HG03060 (cell line): ENCODE measurements around the gene ANKS1A.
"Not testable (repeated sequence)": the region's sequence is repeated elsewhere in the genome, so short reads cannot be mapped to it uniquely, and the experiment has no call there.

Source experiments
- ATAC-seq: cut with Tn5 transposase; IDR thresholded peaks from one replicate; pipeline ENCODE4 v1.9.1; 2021; ENCODE audit warnings: low read depth, moderate number of reproducible peaks; ENCODE audit not compliant: unreplicated experiment

ANKS1A gene

DNA sequence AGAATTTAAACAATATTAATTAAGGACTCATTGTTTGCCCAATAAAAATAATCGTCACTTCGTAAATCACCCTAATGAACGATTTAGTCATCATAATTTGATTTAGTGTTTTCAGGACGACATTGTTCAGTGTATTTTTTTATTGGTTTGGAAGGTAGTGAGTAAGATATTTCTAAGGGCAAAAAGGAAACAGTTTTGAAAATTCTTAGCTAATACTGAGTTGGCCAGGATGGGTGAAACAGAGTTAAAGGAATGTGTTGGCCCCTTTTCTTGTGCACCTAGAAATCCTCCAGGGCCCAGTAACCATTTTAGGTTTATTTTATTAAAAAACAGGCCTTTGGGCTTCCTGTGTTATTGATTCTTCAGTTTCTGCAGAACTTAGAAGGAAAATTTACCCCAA lies 25.3 kb downstream of the ANKS1A start:
- ATAC-seq, result no peak

GRCh38 chr6:34916348-34916967 lies 27.4 kb downstream of the ANKS1A start:
- ATAC-seq, result no peak

GRCh38 chr6:34917626-34918285 lies 28.7 kb downstream of the ANKS1A start:
- no peak for ATAC-seq

DNA sequence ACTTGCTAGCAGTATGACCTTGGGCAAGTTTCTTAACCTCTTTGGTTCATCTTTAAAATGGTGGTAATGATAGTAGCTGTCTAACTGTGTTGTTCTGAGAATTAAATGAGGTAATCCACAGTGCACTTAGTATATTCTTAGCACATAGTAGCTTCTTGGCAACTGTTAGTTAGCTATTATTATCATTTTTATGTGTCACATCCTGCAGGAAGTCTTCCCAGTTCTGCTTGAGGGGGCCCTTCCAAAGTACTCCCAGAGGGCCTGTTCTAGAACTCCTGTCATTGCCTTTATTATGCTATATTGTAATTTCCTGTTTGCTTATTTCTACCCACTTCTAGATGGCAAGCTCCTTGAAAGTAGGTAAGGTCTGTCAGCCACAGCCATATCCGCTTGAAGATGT lies 30.6 kb downstream of the ANKS1A start:
- no peak for ATAC-seq

- ATAC-seq, result no peak
Observed at GRCh38 chr6:34920097-34920496, 31.0 kb downstream of the ANKS1A start.

GRCh38 chr6:34922177-34922663 lies 33.2 kb downstream of the ANKS1A start:
- ATAC-seq, result no peak

DNA sequence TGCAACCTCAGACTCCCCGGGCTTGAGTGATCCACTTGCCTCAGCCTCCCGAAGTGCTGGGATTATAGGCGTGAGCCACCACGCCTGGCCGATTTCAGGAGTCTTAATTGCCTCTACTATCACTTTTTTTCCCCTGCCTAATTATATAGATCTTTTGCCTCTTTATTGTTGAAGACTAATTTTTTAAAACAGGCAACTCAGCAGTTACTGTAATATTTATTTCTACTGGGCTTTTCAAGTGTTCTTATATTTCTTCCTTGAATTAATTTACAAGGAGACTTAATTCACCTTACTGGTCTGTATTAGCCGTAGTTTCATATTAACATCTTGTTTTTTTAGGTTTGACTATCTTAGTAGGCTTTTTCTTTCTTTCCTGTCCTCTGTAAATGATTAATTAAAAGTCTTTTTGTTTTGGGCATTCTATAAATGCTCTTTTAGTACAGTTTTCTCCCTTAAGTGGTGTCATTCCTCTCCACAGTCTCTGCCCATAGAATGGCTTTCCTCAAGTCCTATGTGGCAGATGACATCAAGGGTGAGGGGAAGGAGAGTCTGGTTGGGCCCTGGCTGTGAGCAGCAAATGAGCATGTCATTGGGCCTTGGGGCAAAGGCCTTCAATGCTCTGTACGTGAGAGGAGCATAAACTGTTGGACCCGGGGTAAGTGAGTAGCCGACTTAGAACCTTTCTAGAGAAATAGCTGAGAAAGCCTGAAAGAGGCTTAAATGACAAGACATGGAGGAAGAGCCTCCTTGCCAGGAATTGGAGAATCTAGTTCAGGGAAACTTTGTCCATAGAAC lies 36.0 kb downstream of the ANKS1A start:
- no peak for ATAC-seq

- ATAC-seq, result no peak
Observed at GRCh38 chr6:34926655-34927054, 37.6 kb downstream of the ANKS1A start.

DNA sequence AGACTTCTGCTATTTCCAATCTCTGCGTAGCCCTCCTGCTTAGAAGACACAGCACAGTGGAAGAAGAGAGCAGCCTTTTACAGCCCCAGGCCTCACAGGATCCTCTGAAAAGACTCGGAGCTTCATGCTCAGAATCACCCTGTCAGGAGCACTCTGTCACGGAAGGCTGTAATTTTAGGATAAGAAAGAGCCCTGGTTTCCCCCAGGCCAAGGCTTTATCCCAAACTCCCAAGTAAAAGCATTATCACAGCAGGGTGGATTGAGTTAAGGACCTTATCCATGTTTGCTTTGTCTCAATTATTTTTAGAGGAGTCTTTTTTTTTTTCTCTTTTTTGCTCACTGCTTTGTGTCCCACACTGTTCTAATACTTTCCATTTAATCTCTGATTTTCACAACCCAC lies 39.2 kb downstream of the ANKS1A start:
- ATAC-seq, result no peak

DNA sequence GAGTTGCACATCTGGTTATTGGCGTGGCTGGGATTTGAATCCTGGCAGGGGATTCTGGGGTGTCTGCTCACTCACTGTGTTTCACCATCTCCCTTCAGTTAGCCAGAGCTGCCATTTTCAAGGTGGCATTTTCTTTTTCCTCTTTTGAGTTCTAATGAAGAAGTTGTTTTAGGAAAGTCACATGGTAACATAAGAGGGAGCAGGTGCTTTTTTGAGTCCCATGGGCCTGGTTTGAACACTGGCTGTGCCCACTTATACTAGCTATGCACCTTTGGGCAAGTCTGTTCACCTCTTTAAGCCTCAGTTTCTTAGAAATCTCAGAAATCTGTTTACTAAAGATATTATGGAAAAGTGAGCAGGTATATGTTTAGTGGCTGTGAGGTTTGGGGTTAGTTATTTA lies 39.6 kb downstream of the ANKS1A start:
- no peak for ATAC-seq

DNA sequence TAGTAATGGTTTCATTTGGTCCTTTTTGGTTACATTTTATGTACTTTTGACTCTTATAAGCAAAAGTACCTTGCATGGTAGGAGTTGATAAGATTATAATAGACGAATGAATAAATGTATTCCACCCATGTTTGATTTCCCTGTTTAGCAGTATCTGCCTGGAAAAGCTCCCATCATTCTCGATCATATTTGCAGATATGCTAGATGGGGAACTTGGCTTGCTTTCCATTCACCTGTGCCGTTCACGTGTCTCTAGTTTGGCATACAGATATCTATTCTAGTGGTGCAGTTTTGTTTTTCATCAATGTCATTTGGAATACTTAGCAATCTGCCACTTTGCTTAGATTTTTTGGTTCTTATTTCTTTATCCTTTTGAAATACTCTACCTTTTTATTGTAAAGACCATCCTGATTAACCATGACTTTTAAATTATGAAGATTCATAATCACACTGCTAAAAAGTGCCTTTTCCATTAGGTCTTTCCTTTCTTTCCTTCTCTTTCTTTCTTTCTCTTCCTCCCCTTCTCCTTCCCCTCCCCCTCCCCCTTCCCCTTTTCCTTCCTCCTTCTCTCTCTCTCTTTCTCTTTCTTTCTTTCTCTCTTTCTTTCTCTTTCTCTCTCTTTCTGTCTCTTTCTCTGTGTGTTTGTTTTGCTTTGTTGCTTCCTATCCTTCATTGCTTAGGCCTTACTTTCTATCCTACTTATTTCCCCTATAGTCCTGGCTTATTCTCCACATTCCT lies 40.4 kb downstream of the ANKS1A start:
- no peak for ATAC-seq

DNA sequence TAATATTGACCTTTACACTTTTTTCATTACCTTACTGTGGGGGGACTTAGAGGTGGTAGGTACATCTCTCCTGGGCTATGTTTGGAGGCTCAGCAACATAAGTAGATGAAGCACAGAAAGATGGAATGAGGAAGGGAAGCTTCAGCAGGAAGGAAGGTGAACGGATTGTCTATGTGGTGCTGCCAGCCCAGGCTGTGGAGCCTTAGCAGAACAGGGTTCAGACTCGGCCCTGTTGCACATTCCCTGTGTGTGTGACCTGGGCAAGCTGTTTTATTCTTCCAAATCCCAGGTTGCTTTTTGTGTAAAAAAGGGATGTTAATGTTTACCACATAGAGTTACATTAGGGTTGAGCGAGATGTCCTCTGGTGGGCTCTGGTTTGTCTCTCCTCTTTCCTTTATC lies 41.2 kb downstream of the ANKS1A start:
- no peak for ATAC-seq

- not testable (repeated sequence) for ATAC-seq
Observed at GRCh38 chr6:34932202-34932601, 43.1 kb downstream of the ANKS1A start.

- ATAC-seq, result no peak
Observed at GRCh38 chr6:34934516-34934915, 45.5 kb downstream of the ANKS1A start.

DNA sequence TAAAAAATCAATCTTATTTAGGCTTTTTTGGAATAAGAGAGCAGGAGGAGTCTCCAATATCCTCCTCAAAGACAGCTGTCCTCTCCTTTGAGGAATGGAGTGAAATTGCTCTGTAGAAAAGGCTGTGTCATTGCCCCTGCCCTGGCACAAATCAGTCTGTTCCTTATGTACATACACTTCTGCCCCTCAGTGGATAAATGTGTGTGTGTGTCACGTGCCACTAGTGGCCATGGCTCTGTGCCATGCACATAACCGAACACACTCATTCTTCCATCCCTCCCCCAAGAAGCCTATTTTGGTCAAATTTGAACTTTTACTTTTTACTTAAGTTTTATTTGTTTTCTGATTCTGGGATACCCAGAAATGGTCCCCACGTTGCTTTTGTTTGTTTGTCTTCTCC lies 49.2 kb downstream of the ANKS1A start:
- ATAC-seq, result no peak

DNA sequence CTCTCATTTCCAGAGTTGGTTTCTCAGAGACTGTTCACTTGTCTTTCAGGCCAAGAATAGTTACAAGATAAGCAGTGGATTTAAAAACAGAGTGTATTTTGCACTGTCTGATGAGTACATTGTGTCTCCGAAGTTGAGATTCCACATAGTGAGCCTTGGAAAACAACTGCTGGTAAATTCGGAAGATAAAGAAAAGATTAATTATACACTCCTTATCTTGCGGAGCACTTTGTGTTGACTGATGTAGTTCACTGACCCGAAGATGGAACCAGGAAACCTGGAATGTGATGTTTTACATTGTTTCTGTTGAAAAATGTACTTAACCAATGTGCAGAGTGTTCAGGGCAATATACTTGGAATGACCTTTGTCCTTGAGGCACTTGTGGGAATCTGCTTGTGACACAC lies 51.0 kb downstream of the ANKS1A start:
- no peak for ATAC-seq

DNA sequence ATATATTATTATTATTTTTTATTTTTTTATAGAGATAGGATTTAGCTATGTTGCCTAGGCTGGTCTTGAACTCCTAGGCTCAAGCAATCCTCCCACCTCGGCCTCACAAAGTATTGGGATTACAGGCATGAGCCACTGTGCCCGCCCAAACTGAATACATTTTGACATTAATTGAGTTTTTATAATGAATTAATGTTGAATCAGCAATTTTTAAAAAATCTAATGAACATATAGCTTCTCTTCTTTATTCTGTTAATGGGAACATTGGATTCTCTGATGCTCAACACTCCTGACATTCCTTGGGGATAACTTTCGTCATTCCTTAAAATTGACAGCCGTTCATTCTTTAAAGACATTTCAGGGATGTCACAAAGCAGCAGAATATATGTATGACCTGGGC lies 52.4 kb downstream of the ANKS1A start:
- no peak for ATAC-seq

DNA sequence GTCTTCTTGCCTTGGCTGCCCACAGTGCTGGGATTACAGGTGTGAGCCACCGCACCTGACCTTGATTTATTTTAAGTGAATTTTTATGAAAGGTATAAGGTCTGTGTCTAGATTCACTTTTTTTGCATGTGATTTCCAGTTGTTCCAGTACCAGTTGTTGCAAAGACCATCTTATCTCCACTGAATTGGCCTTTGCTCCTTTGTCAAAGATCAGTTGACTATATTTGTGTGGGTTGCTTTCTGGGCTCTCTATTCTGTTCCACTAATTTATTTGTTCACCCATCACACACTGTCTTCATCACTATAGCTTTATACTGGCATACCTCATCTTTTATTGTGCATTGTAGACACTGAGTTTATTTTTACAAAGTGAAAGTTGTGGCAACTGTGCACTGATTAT lies 56.3 kb downstream of the ANKS1A start:
- no peak for ATAC-seq

- ATAC-seq, result no peak
Observed at GRCh38 chr6:34947561-34947960, 58.5 kb downstream of the ANKS1A start.

- no peak for ATAC-seq
Observed at GRCh38 chr6:34949636-34950035, 60.6 kb downstream of the ANKS1A start.

- no peak for ATAC-seq
Observed at GRCh38 chr6:34950849-34951248, 61.8 kb downstream of the ANKS1A start.
